ENCODE data around the gene NELL1.

DNA sequence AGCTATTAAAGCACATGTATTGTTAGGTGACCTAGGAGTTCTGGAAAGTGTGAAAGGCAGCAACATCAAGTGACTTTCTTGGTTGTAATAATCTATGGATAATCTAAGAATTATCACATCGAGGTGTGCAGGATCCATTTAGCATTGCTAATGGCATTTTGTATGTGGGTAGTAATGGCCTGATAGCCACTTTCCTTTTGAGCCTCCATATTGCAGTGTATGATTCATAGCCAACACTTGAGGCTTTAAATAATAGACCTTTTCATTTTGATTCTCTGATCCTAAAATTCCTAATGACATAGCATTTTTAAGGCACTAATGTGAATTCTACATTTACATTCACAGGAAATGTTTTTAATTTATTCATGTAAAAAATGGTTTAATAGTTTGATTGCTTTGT lies 759.4 kb downstream of the NELL1 start:
- TF ChIP-seq, protein P1, sequence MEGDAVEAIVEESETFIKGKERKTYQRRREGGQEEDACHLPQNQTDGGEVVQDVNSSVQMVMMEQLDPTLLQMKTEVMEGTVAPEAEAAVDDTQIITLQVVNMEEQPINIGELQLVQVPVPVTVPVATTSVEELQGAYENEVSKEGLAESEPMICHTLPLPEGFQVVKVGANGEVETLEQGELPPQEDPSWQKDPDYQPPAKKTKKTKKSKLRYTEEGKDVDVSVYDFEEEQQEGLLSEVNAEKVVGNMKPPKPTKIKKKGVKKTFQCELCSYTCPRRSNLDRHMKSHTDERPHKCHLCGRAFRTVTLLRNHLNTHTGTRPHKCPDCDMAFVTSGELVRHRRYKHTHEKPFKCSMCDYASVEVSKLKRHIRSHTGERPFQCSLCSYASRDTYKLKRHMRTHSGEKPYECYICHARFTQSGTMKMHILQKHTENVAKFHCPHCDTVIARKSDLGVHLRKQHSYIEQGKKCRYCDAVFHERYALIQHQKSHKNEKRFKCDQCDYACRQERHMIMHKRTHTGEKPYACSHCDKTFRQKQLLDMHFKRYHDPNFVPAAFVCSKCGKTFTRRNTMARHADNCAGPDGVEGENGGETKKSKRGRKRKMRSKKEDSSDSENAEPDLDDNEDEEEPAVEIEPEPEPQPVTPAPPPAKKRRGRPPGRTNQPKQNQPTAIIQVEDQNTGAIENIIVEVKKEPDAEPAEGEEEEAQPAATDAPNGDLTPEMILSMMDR (conservative IDR thresholded peaks at IDR 0.05 in 1 of 2, IDR thresholded peaks at IDR 0.05 in 1 of 2; ENCODE audit: low read depth in 1 of 2, low read length in 2 of 2), result no peak
- no peak for TF ChIP-seq EZH2 (IDR thresholded peaks at IDR 0.05; ENCODE audit: low read length, missing control alignments)
